Activated B cell treated with CpG ODN at 0.5 μM for 24 hours (primary cell): Measurements from ENCODE around the gene NEK4. TPM values are rescaled to one million over a fixed set of nuclear protein-coding genes. Genes with fewer than 3 reads are reported as not detected.

Experiments used
- ATAC-seq: fragments of 200-7000 bp; cut with Tn5 transposase; one replicate; pipeline ENCODE4 v1.10.0; 2021; ENCODE audit warnings: low read depth, mild to moderate bottlenecking, moderate library complexity
- CTCF ChIA-PET: fragments of 350-600 bp; sonication (Branson Sonifier 250); formaldehyde crosslinking; loops from one replicate; lab custom pipeline; 2021; ENCODE audit warnings: antibody characterized with exemption; lab: Charles Lee
- POLR2A ChIA-PET: fragments of 350-600 bp; sonication (Branson Sonifier 250); formaldehyde crosslinking; loops from one replicate; lab custom pipeline; 2021; ENCODE audit warnings: antibody characterized with exemption; lab: Charles Lee
- DNase-seq: peaks from one replicate; pipeline ENCODE4 v3.0.0; 2022
- H3K27ac Mint-ChIP-seq: one replicate; pipeline ENCODE4 v1.8.0; 2020; ENCODE audit warnings: mixed read lengths
- H3K27me3 Mint-ChIP-seq: one replicate; pipeline ENCODE4 v1.8.0; 2021; ENCODE audit warnings: mixed read lengths
- H3K36me3 Mint-ChIP-seq: one replicate; pipeline ENCODE4 v1.8.0; 2021; ENCODE audit warnings: low read depth, mixed read lengths
- H3K4me1 Mint-ChIP-seq: one replicate; pipeline ENCODE4 v1.8.0; 2021; ENCODE audit warnings: mixed read lengths
- H3K4me3 Mint-ChIP-seq: one replicate; pipeline ENCODE4 v1.8.0; 2020; ENCODE audit warnings: mild to moderate bottlenecking, mixed read lengths
- H3K9me3 Mint-ChIP-seq: one replicate; pipeline ENCODE4 v1.8.0; 2020; ENCODE audit warnings: mixed read lengths
- intact Hi-C: fragments of 100-400 bp; cut with micrococcal nuclease; formaldehyde crosslinking; loops from one replicate; pipeline ENCODE4 v1.15.1; 2024
- total RNA-seq: library from RNA; stranded (reverse); gene quantifications from 2 replicates; pipeline ENCODE4 v1.2.3, GENCODE V29; 2022
- TF ChIP-seq, protein P1 (sequence below): fragments of 200-600 bp; IDR thresholded peaks from one replicate; pipeline ENCODE4 v1.8.0; 2022; ENCODE audit warnings: antibody characterized with exemption, mild to moderate bottlenecking

NEK4 gene
- total RNA-seq, 1 donor from 2014 or later: 24.5 TPM

DNA sequence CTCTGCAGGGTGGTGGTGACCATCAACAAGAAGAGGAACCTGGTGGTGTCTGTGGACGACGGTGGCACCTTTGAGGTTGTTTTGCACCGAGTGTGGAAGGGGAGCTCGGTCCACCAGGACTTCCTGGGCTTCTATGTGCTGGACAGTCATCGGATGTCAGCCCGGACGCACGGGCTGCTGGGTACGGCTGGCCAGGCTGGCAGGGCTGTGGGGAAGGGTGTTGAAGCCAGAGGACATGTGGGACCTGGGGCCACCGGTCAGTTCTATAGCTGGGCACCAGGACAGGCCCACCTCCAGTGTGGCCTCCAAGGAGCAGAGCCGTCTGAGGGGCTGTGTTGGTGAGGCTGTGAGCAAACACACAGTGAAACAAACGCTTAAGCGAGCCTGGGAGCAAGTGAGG, 20.0 kb upstream of the NEK4 start:
- DNase-seq: no peak
- ChIA-PET POLR2A (no interaction called here), CTCF (no interaction called here)
- TF ChIP-seq, protein P1, sequence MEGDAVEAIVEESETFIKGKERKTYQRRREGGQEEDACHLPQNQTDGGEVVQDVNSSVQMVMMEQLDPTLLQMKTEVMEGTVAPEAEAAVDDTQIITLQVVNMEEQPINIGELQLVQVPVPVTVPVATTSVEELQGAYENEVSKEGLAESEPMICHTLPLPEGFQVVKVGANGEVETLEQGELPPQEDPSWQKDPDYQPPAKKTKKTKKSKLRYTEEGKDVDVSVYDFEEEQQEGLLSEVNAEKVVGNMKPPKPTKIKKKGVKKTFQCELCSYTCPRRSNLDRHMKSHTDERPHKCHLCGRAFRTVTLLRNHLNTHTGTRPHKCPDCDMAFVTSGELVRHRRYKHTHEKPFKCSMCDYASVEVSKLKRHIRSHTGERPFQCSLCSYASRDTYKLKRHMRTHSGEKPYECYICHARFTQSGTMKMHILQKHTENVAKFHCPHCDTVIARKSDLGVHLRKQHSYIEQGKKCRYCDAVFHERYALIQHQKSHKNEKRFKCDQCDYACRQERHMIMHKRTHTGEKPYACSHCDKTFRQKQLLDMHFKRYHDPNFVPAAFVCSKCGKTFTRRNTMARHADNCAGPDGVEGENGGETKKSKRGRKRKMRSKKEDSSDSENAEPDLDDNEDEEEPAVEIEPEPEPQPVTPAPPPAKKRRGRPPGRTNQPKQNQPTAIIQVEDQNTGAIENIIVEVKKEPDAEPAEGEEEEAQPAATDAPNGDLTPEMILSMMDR: no peak
- H3K27ac Mint-ChIP-seq: no peak overlapping the region
- intact Hi-C loops: no loop called here
- no peak overlapping the region for H3K4me3 Mint-ChIP-seq
- no peaks in the 10 kb centered on the region for H3K27me3 Mint-ChIP-seq
- no peaks in the 10 kb centered on the region for H3K9me3 Mint-ChIP-seq
- no peak for ATAC-seq
- no peaks in the 10 kb centered on the region for H3K36me3 Mint-ChIP-seq
- H3K4me1 Mint-ChIP-seq: no peaks in the 10 kb centered on the region

DNA sequence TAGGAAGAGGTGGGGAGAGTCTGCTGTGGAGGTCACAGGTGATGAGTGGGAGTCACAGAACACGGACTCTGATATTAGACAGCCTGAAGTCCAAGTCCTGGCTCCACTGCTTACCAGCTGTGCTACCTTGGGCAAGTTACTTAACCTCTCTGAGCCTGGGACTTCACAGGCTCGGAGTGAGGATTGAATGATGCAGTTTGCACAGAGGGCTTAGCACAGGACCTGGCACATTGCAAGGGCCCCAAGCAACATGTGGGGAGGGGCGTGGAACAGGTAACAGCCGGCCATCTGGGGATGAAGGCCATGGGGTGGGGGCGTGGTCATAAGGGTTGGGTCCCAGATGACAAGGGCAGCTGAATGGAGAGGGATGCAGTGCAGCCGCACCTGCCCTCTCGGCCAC, 19.6 kb upstream of the NEK4 start:
- Mint-ChIP-seq H3K9me3 (no peaks in the 10 kb centered on the region), H3K4me1 (no peaks in the 10 kb centered on the region), H3K4me3 (no peak overlapping the region), H3K27ac (no peak overlapping the region), H3K27me3 (no peaks in the 10 kb centered on the region), H3K36me3 (no peaks in the 10 kb centered on the region)
- DNase-seq: no peak
- CTCF ChIA-PET: no interaction called here
- TF ChIP-seq, protein P1: no peak
- no peak for ATAC-seq
- POLR2A ChIA-PET: no interaction called here
- intact Hi-C loops: no loop called here

DNA sequence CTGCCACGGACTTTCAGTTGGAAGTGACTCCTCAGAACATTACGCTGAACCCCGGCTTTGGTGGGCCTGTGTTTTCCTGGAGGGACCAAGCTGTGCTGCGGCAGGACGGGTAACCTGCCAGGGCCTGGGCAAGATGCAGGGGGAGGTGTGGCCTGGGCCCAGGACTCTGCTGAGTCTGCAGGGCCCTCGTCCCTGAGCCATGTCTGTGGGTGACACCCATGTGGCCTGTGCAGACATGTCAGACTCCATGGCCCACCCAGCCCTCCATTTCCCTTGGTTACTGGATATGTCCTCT, 19.0 kb upstream of the NEK4 start:
- Mint-ChIP-seq H3K4me1 (no peaks in the 10 kb centered on the region), H3K9me3 (no peaks in the 10 kb centered on the region), H3K27ac (no peak overlapping the region), H3K27me3 (no peaks in the 10 kb centered on the region), H3K36me3 (no peaks in the 10 kb centered on the region), H3K4me3 (no peak overlapping the region)
- TF ChIP-seq, protein P1: no peak
- intact Hi-C loops: no loop called here
- ATAC-seq: no peak
- ChIA-PET POLR2A (no interaction called here), CTCF (no interaction called here)
- no peak for DNase-seq

DNA sequence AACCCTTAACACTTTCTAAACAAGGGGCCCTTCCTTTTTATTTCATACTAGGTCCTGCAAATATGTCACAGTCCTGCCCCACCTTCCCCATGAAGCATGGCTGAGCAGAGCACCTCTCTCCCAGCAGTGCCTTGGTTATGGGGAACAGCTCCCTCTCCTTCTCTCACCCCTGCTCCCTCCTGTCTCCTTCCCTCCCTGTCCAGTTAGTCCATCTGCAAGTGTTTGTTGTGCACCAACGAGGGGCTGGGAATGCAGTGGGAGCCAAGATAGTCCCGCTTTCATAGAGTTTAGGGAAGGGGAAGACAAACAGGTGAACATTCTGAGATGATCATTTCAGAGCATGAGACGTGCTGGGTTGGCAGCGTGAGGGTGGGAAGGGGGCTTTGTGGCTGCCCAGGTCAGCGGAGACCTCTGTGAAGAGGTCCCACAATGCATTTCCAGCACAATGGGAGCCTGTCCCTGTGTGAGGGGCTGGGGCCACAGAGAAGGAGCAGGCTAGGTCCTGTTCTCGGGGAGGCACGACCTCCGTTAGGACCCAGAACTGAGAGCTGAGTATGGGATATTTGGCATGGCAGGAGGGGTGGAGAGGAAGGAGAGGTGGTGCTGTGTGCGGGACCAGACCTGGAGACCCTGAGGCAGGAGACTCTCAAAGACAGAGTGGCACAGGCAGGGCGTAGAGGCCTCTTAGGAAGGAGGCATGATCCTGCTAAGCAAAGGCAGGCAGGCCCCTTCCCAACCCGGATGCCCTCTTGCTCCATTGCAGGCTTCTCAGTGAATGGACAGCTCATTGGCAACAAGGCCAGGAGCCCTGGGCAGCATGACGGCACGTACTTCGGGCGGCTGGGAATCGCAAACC, 18.4 kb upstream of the NEK4 start:
- TF ChIP-seq, protein P1: no peak
- Mint-ChIP-seq H3K27me3 (no peaks in the 10 kb centered on the region), H3K36me3 (no peaks in the 10 kb centered on the region), H3K4me3 (no peak overlapping the region), H3K9me3 (no peaks in the 10 kb centered on the region), H3K4me1 (no peaks in the 10 kb centered on the region), H3K27ac (no peak overlapping the region)
- ATAC-seq: no peak
- POLR2A ChIA-PET: no interaction called here
- intact Hi-C loops: no loop called here
- no peak for DNase-seq
- CTCF ChIA-PET: no interaction called here

DNA sequence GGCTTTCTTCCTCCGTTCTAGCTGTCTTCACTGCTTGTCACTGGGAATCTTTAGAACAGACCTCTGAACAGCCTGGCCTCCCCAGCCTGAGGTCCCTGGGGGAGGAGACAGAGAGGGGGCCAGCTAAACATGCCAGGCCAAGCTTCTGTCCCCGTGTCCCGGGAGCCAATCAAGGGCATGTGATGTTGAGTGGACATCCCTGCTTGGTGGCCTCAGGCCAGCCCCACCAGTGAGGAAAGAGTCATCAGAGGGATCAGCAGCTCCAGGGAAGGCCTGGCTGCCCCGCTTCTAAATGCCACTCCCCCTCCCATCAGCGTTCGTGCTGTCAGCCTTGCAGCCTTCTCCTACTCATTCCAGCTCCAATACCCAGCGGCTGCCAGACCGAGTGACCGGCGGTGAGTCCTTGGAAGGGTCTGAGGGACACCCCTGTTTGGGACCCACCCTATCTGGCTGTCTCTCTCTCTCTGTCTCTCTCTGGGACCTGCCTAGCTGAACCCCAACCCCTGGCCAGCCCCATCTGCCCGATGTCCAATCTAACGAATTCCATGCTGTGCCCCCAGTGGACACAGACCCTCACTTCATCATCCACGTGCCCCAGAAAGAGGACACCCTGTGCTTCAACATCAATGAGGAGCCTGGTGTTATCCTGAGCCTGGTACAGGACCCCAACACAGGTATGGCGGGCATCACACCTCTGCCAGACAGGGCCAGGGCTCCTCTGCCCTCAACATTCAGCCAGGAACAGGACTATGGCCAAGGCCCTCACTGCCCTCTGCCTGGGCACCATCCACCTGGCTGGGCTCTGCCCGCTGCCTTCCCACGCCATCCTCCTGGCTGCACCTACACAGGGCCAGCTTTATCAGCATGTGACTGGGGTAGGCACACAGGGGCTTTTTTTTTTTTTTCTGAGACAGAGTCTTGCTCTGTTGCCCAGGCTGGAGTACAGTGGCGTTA, 17.2 kb upstream of the NEK4 start:
- Mint-ChIP-seq H3K27ac (no peak overlapping the region), H3K36me3 (no peaks in the 10 kb centered on the region), H3K9me3 (no peaks in the 10 kb centered on the region), H3K4me3 (no peak overlapping the region), H3K27me3 (no peaks in the 10 kb centered on the region), H3K4me1 (no peaks in the 10 kb centered on the region)
- POLR2A ChIA-PET: no interaction called here
- intact Hi-C loops: no loop called here
- no peak for ATAC-seq
- no peak for DNase-seq
- TF ChIP-seq, protein P1: no peak
- CTCF ChIA-PET: no interaction called here
